PFSK-1 (cell line): ENCODE results near the gene JUND.

Experiments
- FOXP2 ChIP-seq: optimal IDR thresholded peaks from 2 replicates; pipeline ENCODE3; 2011; ENCODE audit warnings: borderline replicate concordance, control low read depth, inconsistent platforms; ENCODE audit not compliant: insufficient read depth; ENCODE audit errors: extremely low read length, extremely low read depth
- POLR2AphosphoS5 ChIP-seq: IDR thresholded peaks from 2 replicates; pipeline ENCODE4 v1.6.1; 2012; ENCODE audit warnings: low read depth, mild to moderate bottlenecking, control low read depth, low read length, moderate library complexity
- REST ChIP-seq, 2 experiments: IDR thresholded peaks; 2 replicates each; pipeline versions ENCODE4 v1.6.1 to v1.8.0; 2011 to 2012; ENCODE audit warnings: low read depth in 2 of 2, low read length in 2 of 2, control low read depth in 1 of 2, inconsistent platforms in 1 of 2, mild to moderate bottlenecking in 1 of 2, moderate library complexity in 1 of 2; ENCODE audit not compliant: insufficient read depth in 1 of 2
- SIN3A ChIP-seq: IDR thresholded peaks from 2 replicates; pipeline ENCODE4 v1.6.1; 2012; ENCODE audit warnings: mild to moderate bottlenecking, low read length, moderate library complexity, borderline replicate concordance; ENCODE audit not compliant: insufficient read depth
- TAF1 ChIP-seq: IDR thresholded peaks from 2 replicates; pipeline ENCODE4 v1.6.1; 2012; ENCODE audit warnings: low read length, control low read depth, borderline replicate concordance; ENCODE audit not compliant: insufficient read depth

JUND gene

GRCh38 chr19:18234194-18234593, 47.2 kb downstream of the JUND start:
- TF ChIP-seq TAF1: no peak

DNA sequence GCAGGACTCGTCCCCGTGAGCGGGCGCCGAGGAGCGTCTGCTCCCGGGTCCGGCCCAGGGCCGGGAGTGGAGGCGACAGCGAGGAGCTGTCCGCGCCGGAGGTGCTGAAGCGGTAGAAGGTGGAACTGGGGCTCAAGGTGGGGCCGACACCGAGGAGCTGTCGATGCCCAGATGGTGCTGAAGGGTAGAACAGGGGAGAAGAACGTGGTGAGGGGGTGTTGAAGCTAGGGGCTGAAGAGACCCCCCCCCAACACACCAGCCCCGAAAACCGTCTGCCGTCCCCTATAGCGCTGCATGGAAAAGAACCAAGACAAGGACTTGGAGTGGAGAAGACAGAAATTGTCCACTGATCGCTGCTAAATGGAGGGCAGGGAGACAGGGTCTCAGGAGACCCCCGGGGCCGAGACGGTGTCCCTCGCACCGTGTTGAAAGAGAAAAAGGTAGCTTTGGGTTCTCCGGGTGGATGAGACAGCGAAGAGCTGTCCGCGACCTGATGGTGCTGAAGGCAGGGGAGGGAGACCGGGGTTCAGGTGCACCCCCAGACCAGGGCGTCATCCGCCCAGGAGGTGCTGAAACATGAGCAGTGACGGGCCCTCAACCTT, 48.1 kb downstream of the JUND start:
- TF ChIP-seq POLR2AphosphoS5 (no peak), FOXP2 (no peak), SIN3A (peak; percentile 75; the same call in 1 of the 2 replicates), TAF1 (no peak), REST (IDR thresholded peaks at IDR 0.05; ENCODE audit: insufficient read depth in 1 of 2, low read depth in 2 of 2, low read length in 2 of 2) (peak; percentile 91 to 94)

- TF ChIP-seq FOXP2: no peak
- TF ChIP-seq SIN3A: no peak
- TF ChIP-seq POLR2AphosphoS5: no peak
- TF ChIP-seq TAF1: no peak
- TF ChIP-seq REST (IDR thresholded peaks at IDR 0.05; ENCODE audit: insufficient read depth in 1 of 2, low read depth in 2 of 2, low read length in 2 of 2): no peak
Observed at GRCh38 chr19:18232540-18233223, 48.7 kb downstream of the JUND start.

DNA sequence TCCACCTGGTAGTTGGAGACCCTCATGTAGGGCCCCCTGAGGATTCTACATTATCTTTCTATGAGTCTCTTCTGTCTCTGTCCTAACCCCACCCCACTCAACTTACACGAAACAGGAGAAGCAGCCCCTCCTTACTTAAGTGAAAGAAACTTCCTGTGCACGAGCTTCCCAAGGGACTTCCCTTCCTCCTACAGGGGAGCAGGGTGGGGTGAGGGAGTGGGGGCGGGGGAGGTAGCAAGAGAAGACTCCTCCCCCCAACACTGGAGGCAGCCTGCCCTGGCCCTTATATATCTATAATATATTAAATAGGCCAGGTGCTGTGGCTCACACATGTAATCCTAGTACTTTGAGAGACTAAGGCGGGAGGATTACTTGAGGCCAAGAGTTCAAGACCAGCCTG, 49.6 kb downstream of the JUND start:
- TF ChIP-seq REST (IDR thresholded peaks at IDR 0.05; ENCODE audit: insufficient read depth in 1 of 2, low read depth in 2 of 2, low read length in 2 of 2) (no peak), SIN3A (no peak), POLR2AphosphoS5 (no peak), TAF1 (no peak), FOXP2 (no peak)

- TF ChIP-seq REST (IDR thresholded peaks at IDR 0.05; ENCODE audit: insufficient read depth in 1 of 2, low read depth in 2 of 2, low read length in 2 of 2) (no peak), TAF1 (no peak), POLR2AphosphoS5 (no peak), FOXP2 (no peak), SIN3A (no peak)
Observed at GRCh38 chr19:18230941-18231734, 50.3 kb downstream of the JUND start.
